ENCODE measurements around the gene CEP83. TPM values are rescaled to one million over a fixed set of nuclear protein-coding genes. Genes with fewer than 3 reads are reported as not detected.

Gene CEP83
- total RNA-seq, 1 donor from 2014 or later: 14.9 TPM

- no peak overlapping the region for H3K4me3 ChIP-seq (ENCODE audit: low read depth, low read length)
- H3K27me3 ChIP-seq (ENCODE audit: control insufficient read depth, insufficient read depth, low read length): no peaks in the 10 kb centered on the region
- no peak for TF ChIP-seq CTCF (IDR thresholded peaks at IDR 0.05; ENCODE audit: insufficient read depth, low read length, poor library complexity, severe bottlenecking)
- no peak for DNase-seq (ENCODE audit: low read depth)
- H3K36me3 ChIP-seq (ENCODE audit: control insufficient read depth, insufficient read depth, low read length): no peaks in the 10 kb centered on the region
Observed at GRCh38 chr12:94353130-94353529, 106.5 kb downstream of the CEP83 start.

GRCh38 chr12:94340573-94340972 lies 119.1 kb downstream of the CEP83 start:
- H3K27me3 ChIP-seq (ENCODE audit: control insufficient read depth, insufficient read depth, low read length): no peaks in the 10 kb centered on the region
- no peak overlapping the region for H3K4me3 ChIP-seq (ENCODE audit: low read depth, low read length)
- TF ChIP-seq CTCF (IDR thresholded peaks at IDR 0.05; ENCODE audit: insufficient read depth, low read length, poor library complexity, severe bottlenecking): no peak
- no peak for DNase-seq (ENCODE audit: low read depth)
- no peaks in the 10 kb centered on the region for H3K36me3 ChIP-seq (ENCODE audit: control insufficient read depth, insufficient read depth, low read length)

- no peak overlapping the region for H3K4me3 ChIP-seq (ENCODE audit: low read depth, low read length)
- H3K36me3 ChIP-seq (ENCODE audit: control insufficient read depth, insufficient read depth, low read length): no peaks in the 10 kb centered on the region
- H3K27me3 ChIP-seq (ENCODE audit: control insufficient read depth, insufficient read depth, low read length): no peaks in the 10 kb centered on the region
- no peak for DNase-seq (ENCODE audit: low read depth)
- no peak for TF ChIP-seq CTCF (IDR thresholded peaks at IDR 0.05; ENCODE audit: insufficient read depth, low read length, poor library complexity, severe bottlenecking)
Observed at GRCh38 chr12:94338006-94338794, 121.5 kb downstream of the CEP83 start.

GRCh38 chr12:94336211-94336925 lies 123.3 kb downstream of the CEP83 start:
- TF ChIP-seq CTCF (IDR thresholded peaks at IDR 0.05; ENCODE audit: insufficient read depth, low read length, poor library complexity, severe bottlenecking): no peak
- DNase-seq (ENCODE audit: low read depth): no peak
- Histone ChIP-seq H3K4me3 (ENCODE audit: low read depth, low read length) (no peak overlapping the region), H3K36me3 (ENCODE audit: control insufficient read depth, insufficient read depth, low read length) (no peaks in the 10 kb centered on the region), H3K27me3 (ENCODE audit: control insufficient read depth, insufficient read depth, low read length) (no peaks in the 10 kb centered on the region)

GRCh38 chr12:94333396-94333795 lies 126.3 kb downstream of the CEP83 start:
- Histone ChIP-seq H3K4me3 (ENCODE audit: low read depth, low read length) (no peak overlapping the region), H3K36me3 (ENCODE audit: control insufficient read depth, insufficient read depth, low read length) (no peaks in the 10 kb centered on the region), H3K27me3 (ENCODE audit: control insufficient read depth, insufficient read depth, low read length) (no peaks in the 10 kb centered on the region)
- DNase-seq (ENCODE audit: low read depth): no peak
- no peak for TF ChIP-seq CTCF (IDR thresholded peaks at IDR 0.05; ENCODE audit: insufficient read depth, low read length, poor library complexity, severe bottlenecking)

Data from kidney epithelial cell (primary cell).